Erythroblast (primary cell): ENCODE measurements around the gene DOK5.

Experiments
- DNase-seq, 2 experiments: peaks; one replicate each; lab custom pipeline; 2025; lab: John Stamatoyannopoulos, UW
- GATA1 ChIP-seq: IDR thresholded peaks from 2 replicates; pipeline ENCODE4 v1.6.1; 2011; ENCODE audit warnings: low read depth, mild to moderate bottlenecking, control low read depth, low read length, moderate library complexity
- POLR2A ChIP-seq: IDR thresholded peaks from 2 replicates; pipeline ENCODE4 v1.6.1; 2011; ENCODE audit warnings: mild to moderate bottlenecking, low read length

The DOK5 gene

DNA sequence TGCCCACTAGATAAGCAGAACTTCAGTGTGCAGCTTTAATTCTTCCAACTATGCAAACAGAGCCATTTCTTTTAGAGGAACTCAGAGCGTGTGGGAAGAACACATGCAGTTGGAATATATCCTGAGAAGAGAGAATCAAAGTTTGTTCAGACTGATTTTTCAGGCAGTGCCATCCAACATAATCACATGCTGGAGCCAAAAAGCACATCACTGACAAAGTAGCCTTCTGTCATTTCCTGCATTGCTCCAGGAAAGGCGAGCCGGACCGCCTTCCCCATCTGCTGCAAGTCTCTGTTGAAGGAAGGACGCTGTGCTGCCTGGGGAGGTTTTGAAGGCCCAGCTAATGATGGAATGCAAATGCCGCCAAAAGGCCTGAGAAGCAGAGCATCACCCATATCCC, 98.4 kb downstream of the DOK5 start:
- no peak for DNase-seq
- TF ChIP-seq POLR2A (no peak), GATA1 (no peak)

DNA sequence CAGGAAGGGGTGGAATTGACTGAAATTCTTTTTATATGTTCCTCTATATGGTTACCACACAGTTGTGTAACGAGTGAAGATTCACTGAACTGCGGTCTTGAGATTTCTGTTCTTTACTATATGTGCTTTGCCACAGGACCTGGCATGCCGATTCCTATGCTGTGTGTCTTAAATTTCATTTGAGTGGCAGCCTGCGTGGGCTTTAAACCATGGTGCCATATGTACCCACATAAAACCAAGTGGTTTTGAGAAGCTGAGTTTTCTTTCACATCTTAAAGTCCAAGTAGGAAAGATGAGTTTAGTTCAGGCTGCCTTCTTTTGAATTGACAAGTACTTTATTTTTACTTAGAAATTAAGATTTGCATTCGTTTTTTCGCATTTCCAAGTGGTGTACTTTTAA, 101.1 kb downstream of the DOK5 start:
- TF ChIP-seq GATA1 (no peak), POLR2A (no peak)
- no peak for DNase-seq

DNA sequence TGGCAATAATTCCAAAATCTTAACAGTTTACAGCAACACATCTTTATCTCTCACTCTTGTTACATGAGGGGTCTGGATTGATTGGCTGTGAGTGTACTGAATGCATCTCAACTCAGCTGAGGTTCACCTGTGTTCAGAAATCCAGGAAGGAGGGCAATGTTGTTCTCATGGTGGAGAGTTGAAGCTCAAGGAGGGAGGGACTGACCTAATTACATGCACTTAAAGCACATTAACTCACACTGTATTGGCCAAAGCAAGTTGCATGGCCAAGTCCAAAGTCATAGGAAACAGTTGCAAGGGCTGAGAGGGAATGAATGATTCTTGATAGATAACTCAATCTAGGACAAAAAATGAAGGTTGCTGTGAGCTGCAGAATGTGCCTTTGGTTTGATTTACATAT, 102.2 kb downstream of the DOK5 start:
- no peak for DNase-seq
- TF ChIP-seq GATA1 (no peak), POLR2A (no peak)

DNA sequence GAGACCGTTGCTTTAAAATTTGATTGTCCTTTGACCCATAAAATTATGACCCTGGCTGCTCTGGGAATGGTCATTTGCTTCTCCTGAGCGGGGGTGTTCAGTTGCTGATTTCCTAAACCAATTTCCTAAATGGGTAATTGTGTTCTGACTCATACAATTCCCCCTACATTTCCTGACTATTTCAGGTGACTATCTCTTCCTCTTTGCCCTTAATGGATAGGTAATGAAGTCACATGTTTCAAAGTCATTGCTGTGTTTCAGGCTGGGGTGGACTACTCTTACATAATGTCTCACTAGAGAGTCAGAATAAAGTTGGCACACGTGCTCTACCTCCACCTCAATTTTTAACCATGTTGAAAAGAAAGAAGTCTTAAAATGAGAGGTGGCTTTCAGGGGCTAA, 109.8 kb downstream of the DOK5 start:
- no peak for TF ChIP-seq GATA1
- no peak for TF ChIP-seq POLR2A
- no peak for DNase-seq

DNA sequence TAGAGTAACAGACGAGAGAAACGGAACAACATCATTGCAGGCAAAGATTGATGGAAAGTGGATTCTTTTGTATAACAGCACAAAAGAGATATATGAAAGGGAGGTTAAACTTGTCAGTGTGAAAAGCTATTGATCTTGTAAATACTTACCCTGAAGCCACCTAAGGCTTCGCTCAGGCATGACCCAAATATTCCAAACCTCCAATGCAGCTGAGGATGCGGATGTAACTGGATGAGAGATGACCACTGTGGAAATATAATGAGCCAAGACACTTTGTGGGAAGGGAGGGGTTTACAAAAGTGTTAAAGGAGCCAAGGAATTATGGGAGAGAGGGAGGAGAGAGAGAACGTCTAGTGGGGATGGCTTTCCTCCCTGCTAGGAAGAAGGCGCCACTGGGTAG, 112.0 kb downstream of the DOK5 start:
- DNase-seq, result no peak
- no peak for TF ChIP-seq POLR2A
- TF ChIP-seq GATA1, result no peak

DNA sequence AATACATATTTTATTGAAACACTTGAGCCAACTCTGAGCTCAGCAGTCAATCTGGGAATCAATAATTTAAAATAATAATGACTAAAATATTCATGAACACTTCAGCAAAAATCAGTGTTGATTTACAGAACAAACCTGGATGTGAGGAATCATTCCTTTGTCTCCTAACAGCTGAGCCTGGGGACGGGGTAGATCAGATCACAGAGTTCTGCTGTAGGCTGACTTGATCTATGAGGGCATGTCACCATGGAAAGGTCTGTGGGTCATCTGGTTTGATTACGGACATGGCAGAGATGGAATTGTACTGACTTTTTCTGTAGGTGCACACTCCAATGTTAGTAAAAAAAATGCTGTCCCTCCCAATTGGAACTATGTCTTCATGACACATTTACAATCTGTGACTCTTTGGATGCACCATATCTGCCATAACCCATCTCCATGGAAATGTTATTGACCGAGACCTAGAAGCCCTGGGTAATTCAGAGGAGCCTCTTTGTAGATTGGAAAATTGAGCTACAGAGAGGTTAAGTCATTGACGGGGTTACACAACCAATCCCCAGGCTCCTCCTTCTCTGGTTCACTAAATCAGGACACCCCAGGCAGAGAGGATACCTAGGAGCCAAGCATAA, 114.1 kb downstream of the DOK5 start:
- no peak for TF ChIP-seq POLR2A
- TF ChIP-seq GATA1, result no peak
- DNase-seq, result no peak

DNA sequence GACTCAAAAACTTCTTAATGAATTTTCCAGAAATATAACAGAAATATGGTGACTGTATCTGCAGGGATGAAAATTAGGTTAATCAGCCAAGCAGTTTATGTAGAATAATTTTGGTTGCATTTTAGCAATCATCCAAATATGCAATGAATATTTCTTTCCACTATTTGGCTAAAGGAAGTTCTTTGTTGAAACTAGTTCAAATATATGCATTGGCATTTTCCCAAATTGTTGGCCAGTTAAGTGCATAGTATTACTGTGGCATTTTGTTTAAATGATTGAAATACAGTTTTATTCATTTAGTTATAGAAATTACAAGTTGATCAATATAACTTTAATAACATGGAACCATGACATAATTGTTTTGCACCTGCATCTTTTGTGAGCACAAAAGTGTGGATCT, 115.5 kb downstream of the DOK5 start:
- no peak for DNase-seq
- TF ChIP-seq GATA1, result no peak

DNA sequence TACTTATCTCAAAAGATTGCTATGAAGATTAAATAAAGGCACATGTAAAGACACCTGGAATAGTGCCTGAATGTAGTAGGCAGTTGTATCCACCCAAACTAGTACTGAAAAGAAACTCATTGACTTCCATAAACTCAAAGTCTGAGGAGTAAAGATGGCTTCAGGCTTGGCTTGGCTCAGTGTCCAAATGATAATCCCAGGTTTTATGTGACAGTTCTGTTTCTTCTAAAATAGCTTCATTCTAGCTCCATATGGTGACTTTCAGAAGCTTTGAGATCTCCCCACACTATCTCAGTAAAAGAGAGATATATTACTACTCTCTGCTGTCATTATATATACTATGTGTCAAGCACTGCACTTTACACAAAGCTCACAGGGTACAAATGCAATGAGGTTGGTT, 121.3 kb downstream of the DOK5 start:
- no peak for TF ChIP-seq GATA1
- no peak for TF ChIP-seq POLR2A
- DNase-seq, result no peak

DNA sequence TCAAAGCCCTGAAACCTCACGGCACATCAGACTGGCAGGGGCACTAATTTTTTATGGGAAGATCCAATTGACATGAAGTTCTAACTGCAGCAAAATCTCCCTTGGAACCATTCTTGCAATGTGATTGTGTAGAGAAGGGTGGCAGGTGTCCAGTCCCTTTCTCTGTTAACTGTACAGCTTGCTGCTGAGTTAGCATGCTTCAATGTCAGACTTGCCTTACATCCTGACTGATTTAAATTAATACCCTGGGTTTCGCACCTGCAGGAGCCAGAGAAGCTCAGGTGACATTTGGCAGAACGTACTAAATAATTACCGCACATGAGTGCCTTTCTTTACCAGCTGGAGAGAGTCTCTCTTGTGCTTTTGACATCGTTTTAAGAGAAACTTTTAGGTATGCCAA, 123.0 kb downstream of the DOK5 start:
- no peak for TF ChIP-seq POLR2A
- TF ChIP-seq GATA1, result no peak
- no peak for DNase-seq

DNA sequence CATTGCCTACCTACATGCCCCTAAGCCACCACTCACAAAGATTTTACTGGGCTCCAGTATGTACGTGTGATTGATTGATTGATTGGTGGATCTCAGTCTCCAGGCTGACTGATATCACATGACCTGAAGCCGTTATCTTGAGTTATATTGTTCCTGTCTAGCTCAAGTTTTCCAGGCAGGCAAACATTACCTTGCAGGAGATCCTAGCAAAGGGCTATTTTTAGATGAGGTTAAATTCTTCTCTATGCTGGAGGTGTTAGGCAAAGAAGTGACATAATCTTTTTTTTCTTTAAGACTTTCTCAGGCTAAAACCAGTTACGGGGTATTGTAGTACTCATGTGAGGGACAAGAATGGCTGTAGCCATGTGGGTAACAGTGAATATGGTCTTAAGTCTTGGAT, 125.2 kb downstream of the DOK5 start:
- no peak for TF ChIP-seq GATA1
- TF ChIP-seq POLR2A, result no peak
- no peak for DNase-seq

DNA sequence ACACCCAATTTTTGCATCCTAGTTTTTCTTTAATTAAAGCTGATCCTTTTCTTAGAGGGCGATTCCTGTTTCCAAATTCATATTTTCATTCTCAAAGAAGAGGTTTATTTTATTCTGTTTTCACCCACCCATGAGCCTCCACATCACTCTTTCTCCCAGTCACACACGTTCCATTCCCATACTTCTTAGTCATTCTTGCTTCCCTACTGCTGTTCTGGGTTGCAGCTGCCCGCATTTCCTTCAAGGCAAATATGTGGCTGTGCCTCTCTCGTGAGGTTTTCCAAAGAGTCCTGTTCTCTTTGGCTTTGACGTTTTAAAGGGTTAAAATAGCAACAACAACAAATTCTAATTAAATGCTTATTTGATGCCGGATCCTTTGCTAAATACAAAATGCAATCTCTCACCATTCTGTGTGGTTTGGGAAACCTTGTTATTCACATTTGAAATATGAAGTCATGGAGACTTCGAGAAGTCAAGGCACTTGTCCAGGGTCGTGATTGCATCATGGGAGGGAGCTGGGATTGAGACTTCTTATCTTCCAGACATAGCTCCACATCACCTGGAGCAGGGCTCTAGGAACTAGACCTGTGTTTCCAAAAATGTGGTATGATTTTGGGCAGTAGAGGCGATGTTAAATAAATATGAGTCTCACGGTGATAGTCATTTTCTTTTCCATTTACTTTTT, 126.6 kb downstream of the DOK5 start:
- TF ChIP-seq POLR2A, result no peak
- no peak for TF ChIP-seq GATA1
- DNase-seq, result no peak

DNA sequence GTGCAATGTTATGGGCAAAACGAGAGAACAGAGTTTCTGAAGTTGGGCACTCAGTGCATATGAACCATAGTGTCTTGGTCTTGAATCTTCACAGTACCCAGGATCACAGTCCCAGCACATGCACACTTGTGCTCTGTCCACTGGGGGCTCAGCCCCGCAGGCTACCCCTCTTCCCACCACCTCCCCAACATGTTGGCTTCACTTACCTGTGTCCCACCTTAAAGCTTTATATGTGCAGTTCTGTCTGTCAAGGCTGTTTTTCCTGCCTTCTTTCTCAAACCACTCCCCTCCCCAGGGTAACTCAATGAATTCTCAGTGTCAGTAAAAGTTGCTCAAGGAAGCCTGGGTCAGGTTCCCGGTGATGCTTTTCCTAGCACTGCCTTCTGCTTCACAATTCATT, 129.9 kb downstream of the DOK5 start:
- TF ChIP-seq POLR2A (no peak), GATA1 (no peak)
- DNase-seq, result no peak

DNA sequence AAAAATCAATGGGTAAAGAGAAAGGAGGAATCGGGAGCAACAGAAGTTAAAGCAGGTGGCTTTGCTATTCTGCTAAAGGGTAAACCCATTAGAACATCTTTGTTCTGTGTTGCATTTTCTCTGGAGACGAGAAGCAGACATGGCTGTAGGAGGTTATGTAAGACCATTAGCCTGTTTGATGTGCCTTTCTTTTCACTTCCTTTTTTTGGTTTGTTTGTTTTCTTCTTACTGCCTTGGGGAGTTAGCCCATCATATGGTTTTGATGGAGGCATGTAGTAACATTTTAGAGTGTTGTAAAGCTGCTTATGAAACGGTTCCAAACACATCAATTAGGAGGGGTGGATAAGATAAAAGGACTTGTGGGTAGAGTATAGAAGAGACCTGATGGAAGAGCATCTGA, 131.0 kb downstream of the DOK5 start:
- no peak for DNase-seq
- TF ChIP-seq GATA1, result no peak

DNA sequence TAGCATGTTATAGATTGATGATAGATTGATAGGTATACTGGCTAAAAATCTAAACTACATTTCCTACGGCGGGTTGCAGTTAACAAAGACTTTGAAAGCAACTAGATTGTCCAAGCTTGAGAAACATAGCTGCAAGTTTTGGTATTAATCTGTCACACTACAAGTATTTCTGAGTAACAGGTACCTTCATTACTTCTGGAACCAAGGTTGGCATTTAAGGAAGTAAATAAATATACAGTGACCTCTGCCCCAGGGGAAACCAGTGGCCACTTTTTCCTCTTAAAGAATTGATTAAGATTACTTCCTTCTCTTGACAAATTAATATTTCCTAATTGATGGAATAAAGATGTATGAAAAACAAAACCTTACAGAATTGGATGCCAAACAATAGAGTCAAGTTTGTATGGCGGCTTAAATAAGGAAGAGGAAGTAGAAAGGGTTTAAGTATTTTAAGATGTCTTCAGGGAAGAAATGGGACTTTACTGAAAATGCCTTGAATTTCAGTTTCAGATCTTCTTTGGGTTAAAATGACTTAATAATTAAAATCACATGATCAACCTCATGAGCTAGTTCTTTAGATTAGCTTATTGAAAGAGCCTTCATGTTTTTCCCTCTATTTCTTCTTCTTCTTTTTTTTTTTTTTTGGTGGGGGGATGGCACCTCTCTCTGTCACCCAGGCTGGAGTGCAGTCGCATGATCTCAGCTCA, 132.8 kb downstream of the DOK5 start:
- TF ChIP-seq POLR2A (no peak), GATA1 (no peak)
- no peak for DNase-seq
